Fibroblast of peridontal ligament (primary cell): ENCODE data around the gene DACT2.
"Not testable (repeated sequence)": the region's sequence is repeated elsewhere in the genome, so short reads cannot be mapped to it uniquely, and the experiment has no call there.

Experiments used
- DNase-seq: peaks from one replicate; pipeline ENCODE4 v3.0.0-alpha.2; 2010; ENCODE audit errors: extremely low read depth

Gene DACT2

GRCh38 chr6:168282985-168283685, 36.4 kb downstream of the DACT2 start:
- no peak for DNase-seq

- no peak for DNase-seq
Observed at GRCh38 chr6:168281826-168282225, 37.8 kb downstream of the DACT2 start.

- not testable (repeated sequence) for DNase-seq
Observed at GRCh38 chr6:168281314-168281713, 38.3 kb downstream of the DACT2 start.

- DNase-seq = no peak
Observed at GRCh38 chr6:168280899-168281245, 38.7 kb downstream of the DACT2 start.

- DNase-seq = no peak
Observed at GRCh38 chr6:168280020-168280898, 39.3 kb downstream of the DACT2 start.

GRCh38 chr6:168279403-168279935, 40.1 kb downstream of the DACT2 start:
- no peak for DNase-seq

GRCh38 chr6:168278904-168279303, 40.7 kb downstream of the DACT2 start:
- DNase-seq = no peak

GRCh38 chr6:168277274-168277669, 42.3 kb downstream of the DACT2 start:
- DNase-seq = no peak

- DNase-seq = no peak
Observed at GRCh38 chr6:168276576-168277273, 42.9 kb downstream of the DACT2 start.

GRCh38 chr6:168275168-168275567, 44.4 kb downstream of the DACT2 start:
- no peak for DNase-seq

GRCh38 chr6:168274037-168274952, 45.3 kb downstream of the DACT2 start:
- DNase-seq = no peak

- DNase-seq = no peak
Observed at GRCh38 chr6:168273441-168274036, 46.0 kb downstream of the DACT2 start.

- no peak for DNase-seq
Observed at GRCh38 chr6:168272415-168273325, 46.9 kb downstream of the DACT2 start.

GRCh38 chr6:168270274-168271172, 49.1 kb downstream of the DACT2 start:
- DNase-seq = no peak

- DNase-seq = no peak
Observed at GRCh38 chr6:168269455-168270243, 49.9 kb downstream of the DACT2 start.

- no peak for DNase-seq
Observed at GRCh38 chr6:168268755-168269154, 50.8 kb downstream of the DACT2 start.

- DNase-seq = not testable (repeated sequence)
Observed at GRCh38 chr6:168267779-168268178, 51.8 kb downstream of the DACT2 start.
